HCT116 (cell line): ENCODE measurements around the gene PRPF38A.

ENCODE experiments used
- EGR1 ChIP-seq: IDR thresholded peaks from 2 replicates; pipeline ENCODE4 v1.6.1; 2012; ENCODE audit warnings: low read depth
- ELF1 ChIP-seq: IDR thresholded peaks from 2 replicates; pipeline ENCODE4 v1.6.1; 2012; ENCODE audit warnings: low read depth, borderline replicate concordance
- EZH2 ChIP-seq: fragments of 200-600 bp; sonication (generic); IDR thresholded peaks from 2 replicates; pipeline ENCODE4 v1.6.1; 2017; ENCODE audit warnings: antibody characterized with exemption, mixed run types
- EZH2phosphoT487 ChIP-seq: fragments of 200-600 bp; IDR thresholded peaks from 2 replicates; pipeline ENCODE4 v1.6.1; 2018; ENCODE audit warnings: antibody characterized with exemption, borderline replicate concordance
- FOSL1 ChIP-seq: IDR thresholded peaks from 2 replicates; pipeline ENCODE4 v1.6.1; 2012; ENCODE audit warnings: low read depth
- POLR2A ChIP-seq: IDR thresholded peaks from 2 replicates; pipeline ENCODE4 v1.7.0; 2011; ENCODE audit warnings: borderline replicate concordance; ENCODE audit not compliant: insufficient read depth, insufficient read length; ENCODE audit errors: extremely low read depth
- POLR2AphosphoS5 ChIP-seq: IDR thresholded peaks from 2 replicates; pipeline ENCODE4 v1.6.1; 2011; ENCODE audit warnings: mild to moderate bottlenecking, low read depth, low read length, moderate library complexity
- SP1 ChIP-seq: IDR thresholded peaks from 2 replicates; pipeline ENCODE4 v1.6.1; 2012; ENCODE audit warnings: low read depth
- TCF7L2 ChIP-seq: IDR thresholded peaks from 2 replicates; pipeline ENCODE4 v1.7.0; 2011; ENCODE audit warnings: borderline replicate concordance, inconsistent platforms; ENCODE audit not compliant: insufficient read depth, insufficient read length; ENCODE audit errors: extremely low read depth
- TF ChIP-seq, protein P1 (sequence below), 3 experiments: fragments of 200-600 bp in 1 of 3; sonication (generic) in 1 of 3; IDR thresholded peaks in 2 of 3; conservative IDR thresholded peaks in 1 of 3; 2 replicates each; pipeline ENCODE4 v1.5.1; 2012 to 2017; ENCODE audit warnings: low read depth in 2 of 3, low read length in 2 of 3, antibody characterized with exemption in 1 of 3, borderline replicate concordance in 1 of 3, control low read depth in 1 of 3, mild to moderate bottlenecking in 1 of 3, mixed read lengths in 1 of 3, mixed run types in 1 of 3, moderate library complexity in 1 of 3; ENCODE audit not compliant: insufficient read depth in 1 of 3
- TF ChIP-seq, protein P2 (sequence below): IDR thresholded peaks from 2 replicates; pipeline ENCODE4 v1.6.1; 2012
- TF ChIP-seq, protein P3 (sequence below): IDR thresholded peaks from 2 replicates; pipeline ENCODE4 v1.6.1; 2012; ENCODE audit warnings: low read depth

DNA sequence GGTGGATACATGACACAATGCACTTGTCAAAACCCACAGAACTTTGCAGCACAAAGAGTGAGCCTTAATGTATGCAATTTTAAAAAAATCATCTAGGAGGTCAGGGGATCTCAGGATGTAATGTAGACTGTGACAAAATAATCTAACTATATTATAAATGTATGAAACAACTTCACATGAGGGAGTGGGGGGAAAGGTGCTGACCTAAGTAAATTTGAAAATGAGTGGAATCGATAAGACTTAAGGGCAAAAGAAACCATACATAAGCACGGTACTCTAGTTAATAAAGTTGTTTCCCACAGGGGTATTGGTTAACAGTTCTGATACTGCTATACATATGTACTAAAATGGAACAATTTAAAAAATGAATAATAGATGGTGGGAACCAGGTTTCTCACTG, 64.7 kb downstream of the PRPF38A start:
- TF ChIP-seq, protein P1, sequence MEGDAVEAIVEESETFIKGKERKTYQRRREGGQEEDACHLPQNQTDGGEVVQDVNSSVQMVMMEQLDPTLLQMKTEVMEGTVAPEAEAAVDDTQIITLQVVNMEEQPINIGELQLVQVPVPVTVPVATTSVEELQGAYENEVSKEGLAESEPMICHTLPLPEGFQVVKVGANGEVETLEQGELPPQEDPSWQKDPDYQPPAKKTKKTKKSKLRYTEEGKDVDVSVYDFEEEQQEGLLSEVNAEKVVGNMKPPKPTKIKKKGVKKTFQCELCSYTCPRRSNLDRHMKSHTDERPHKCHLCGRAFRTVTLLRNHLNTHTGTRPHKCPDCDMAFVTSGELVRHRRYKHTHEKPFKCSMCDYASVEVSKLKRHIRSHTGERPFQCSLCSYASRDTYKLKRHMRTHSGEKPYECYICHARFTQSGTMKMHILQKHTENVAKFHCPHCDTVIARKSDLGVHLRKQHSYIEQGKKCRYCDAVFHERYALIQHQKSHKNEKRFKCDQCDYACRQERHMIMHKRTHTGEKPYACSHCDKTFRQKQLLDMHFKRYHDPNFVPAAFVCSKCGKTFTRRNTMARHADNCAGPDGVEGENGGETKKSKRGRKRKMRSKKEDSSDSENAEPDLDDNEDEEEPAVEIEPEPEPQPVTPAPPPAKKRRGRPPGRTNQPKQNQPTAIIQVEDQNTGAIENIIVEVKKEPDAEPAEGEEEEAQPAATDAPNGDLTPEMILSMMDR (IDR thresholded peaks at IDR 0.05 in 2 of 3, conservative IDR thresholded peaks at IDR 0.05 in 1 of 3; ENCODE audit: borderline replicate concordance in 1 of 3, insufficient read depth in 1 of 3, low read depth in 2 of 3, low read length in 2 of 3), result no peak
- no peak for TF ChIP-seq SP1
- TF ChIP-seq POLR2AphosphoS5, result no peak
- TF ChIP-seq FOSL1, result no peak
- TF ChIP-seq POLR2A, result no peak
- no peak for TF ChIP-seq EZH2phosphoT487
- TF ChIP-seq EZH2, result no peak
- no peak for TF ChIP-seq TCF7L2
- TF ChIP-seq, protein P2, sequence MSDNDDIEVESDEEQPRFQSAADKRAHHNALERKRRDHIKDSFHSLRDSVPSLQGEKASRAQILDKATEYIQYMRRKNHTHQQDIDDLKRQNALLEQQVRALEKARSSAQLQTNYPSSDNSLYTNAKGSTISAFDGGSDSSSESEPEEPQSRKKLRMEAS, result no peak
- no peak for TF ChIP-seq EGR1
- TF ChIP-seq ELF1, result no peak
- TF ChIP-seq, protein P3, sequence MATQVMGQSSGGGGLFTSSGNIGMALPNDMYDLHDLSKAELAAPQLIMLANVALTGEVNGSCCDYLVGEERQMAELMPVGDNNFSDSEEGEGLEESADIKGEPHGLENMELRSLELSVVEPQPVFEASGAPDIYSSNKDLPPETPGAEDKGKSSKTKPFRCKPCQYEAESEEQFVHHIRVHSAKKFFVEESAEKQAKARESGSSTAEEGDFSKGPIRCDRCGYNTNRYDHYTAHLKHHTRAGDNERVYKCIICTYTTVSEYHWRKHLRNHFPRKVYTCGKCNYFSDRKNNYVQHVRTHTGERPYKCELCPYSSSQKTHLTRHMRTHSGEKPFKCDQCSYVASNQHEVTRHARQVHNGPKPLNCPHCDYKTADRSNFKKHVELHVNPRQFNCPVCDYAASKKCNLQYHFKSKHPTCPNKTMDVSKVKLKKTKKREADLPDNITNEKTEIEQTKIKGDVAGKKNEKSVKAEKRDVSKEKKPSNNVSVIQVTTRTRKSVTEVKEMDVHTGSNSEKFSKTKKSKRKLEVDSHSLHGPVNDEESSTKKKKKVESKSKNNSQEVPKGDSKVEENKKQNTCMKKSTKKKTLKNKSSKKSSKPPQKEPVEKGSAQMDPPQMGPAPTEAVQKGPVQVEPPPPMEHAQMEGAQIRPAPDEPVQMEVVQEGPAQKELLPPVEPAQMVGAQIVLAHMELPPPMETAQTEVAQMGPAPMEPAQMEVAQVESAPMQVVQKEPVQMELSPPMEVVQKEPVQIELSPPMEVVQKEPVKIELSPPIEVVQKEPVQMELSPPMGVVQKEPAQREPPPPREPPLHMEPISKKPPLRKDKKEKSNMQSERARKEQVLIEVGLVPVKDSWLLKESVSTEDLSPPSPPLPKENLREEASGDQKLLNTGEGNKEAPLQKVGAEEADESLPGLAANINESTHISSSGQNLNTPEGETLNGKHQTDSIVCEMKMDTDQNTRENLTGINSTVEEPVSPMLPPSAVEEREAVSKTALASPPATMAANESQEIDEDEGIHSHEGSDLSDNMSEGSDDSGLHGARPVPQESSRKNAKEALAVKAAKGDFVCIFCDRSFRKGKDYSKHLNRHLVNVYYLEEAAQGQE, result no peak
